ENCODE data around the gene MTARC2. TPM values are rescaled to one million over a fixed set of nuclear protein-coding genes. Genes with fewer than 3 reads are reported as not detected.

Gene MTARC2
- total and polyA plus RNA-seq, 8 donors, result 41.2 to 84.3 (median 80.9) TPM

GRCh38 chr1:220828179-220828490, 80.0 kb downstream of the MTARC2 start:
- Histone ChIP-seq H3K36me3 (no peaks in the 10 kb centered on the region), H3K27me3 (no peaks in the 10 kb centered on the region), H3K4me3 (no peak overlapping the region), H3K4me1 (no peaks in the 10 kb centered on the region), H3K27ac (no peak overlapping the region), H3K9me3 (no peaks in the 10 kb centered on the region)
- TF ChIP-seq, protein P1, sequence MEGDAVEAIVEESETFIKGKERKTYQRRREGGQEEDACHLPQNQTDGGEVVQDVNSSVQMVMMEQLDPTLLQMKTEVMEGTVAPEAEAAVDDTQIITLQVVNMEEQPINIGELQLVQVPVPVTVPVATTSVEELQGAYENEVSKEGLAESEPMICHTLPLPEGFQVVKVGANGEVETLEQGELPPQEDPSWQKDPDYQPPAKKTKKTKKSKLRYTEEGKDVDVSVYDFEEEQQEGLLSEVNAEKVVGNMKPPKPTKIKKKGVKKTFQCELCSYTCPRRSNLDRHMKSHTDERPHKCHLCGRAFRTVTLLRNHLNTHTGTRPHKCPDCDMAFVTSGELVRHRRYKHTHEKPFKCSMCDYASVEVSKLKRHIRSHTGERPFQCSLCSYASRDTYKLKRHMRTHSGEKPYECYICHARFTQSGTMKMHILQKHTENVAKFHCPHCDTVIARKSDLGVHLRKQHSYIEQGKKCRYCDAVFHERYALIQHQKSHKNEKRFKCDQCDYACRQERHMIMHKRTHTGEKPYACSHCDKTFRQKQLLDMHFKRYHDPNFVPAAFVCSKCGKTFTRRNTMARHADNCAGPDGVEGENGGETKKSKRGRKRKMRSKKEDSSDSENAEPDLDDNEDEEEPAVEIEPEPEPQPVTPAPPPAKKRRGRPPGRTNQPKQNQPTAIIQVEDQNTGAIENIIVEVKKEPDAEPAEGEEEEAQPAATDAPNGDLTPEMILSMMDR (IDR thresholded peaks at IDR 0.05), result no peak
- intact Hi-C loops (cut with DNase I), result no loop called here
- no peak for ATAC-seq
- peak in 1 of 4 donors; percentile 58 for DNase-seq

- H3K27me3 ChIP-seq, result no peaks in the 10 kb centered on the region
- ATAC-seq (no peak), DNase-seq (peak in 1 of 4 donors; percentile 49)
- H3K4me1 ChIP-seq, result no peaks in the 10 kb centered on the region
- H3K27ac ChIP-seq, result no peak overlapping the region
- intact Hi-C loops (cut with DNase I), result no loop called here
- no peaks in the 10 kb centered on the region for H3K9me3 ChIP-seq
- TF ChIP-seq, protein P1 (IDR thresholded peaks at IDR 0.05), result no peak
- no peaks in the 10 kb centered on the region for H3K36me3 ChIP-seq
- no peak overlapping the region for H3K4me3 ChIP-seq
Measured at GRCh38 chr1:220828950-220829586, 80.9 kb downstream of the MTARC2 start.

GRCh38 chr1:220833436-220833835, 85.3 kb downstream of the MTARC2 start:
- DNase-seq (no peak), ATAC-seq (no peak)
- Histone ChIP-seq H3K4me3 (no peak overlapping the region), H3K36me3 (no peaks in the 10 kb centered on the region), H3K4me1 (no peaks in the 10 kb centered on the region), H3K27ac (no peak overlapping the region), H3K27me3 (no peaks in the 10 kb centered on the region), H3K9me3 (no peaks in the 10 kb centered on the region)
- intact Hi-C loops (cut with DNase I), result no loop called here
- TF ChIP-seq, protein P1 (IDR thresholded peaks at IDR 0.05), result no peak

Other genes starting within 250 kb of the MTARC2 start
- 1 to 10 TPM; 3.1 to 4.3 TPM for gene MARK1, start 220.2 kb upstream of the MTARC2 start, total RNA-seq
- gene MARK1, start 220.2 kb upstream of the MTARC2 start, polyA plus RNA-seq (ENCODE audit: insufficient read length in 6 of 6), result 1 to 10 TPM; 7.6 to 9.7 (median 9.0) TPM
- 10 to 100 TPM; 13.1 to 17.0 TPM for gene C1orf115, start 58.0 kb upstream of the MTARC2 start, total RNA-seq
- gene C1orf115, start 58.0 kb upstream of the MTARC2 start, polyA plus RNA-seq (ENCODE audit: insufficient read length in 6 of 6), result 10 to 100 TPM; 17.6 to 25.0 (median 19.9) TPM
- 10 to 100 TPM; 33.5 to 38.6 TPM for gene MTARC1, start 38.6 kb downstream of the MTARC2 start, total RNA-seq
- gene MTARC1, start 38.6 kb downstream of the MTARC2 start, polyA plus RNA-seq (ENCODE audit: insufficient read length in 6 of 6), result 10 to 100 TPM; 20.5 to 27.3 (median 21.6) TPM
- gene HLX, start 131.1 kb downstream of the MTARC2 start, total RNA-seq, result 10 to 100 TPM; 15.4 to 22.6 TPM
- 10 to 100 TPM; 37.5 to 68.9 (median 48.7) TPM for gene HLX, start 131.1 kb downstream of the MTARC2 start, polyA plus RNA-seq (ENCODE audit: insufficient read length in 6 of 6)